Activated CD4-positive, alpha-beta T cell treated with anti-CD3 and anti-CD28 coated beads, Interleukin-2, amount 50 U/mL, for 48 hours (primary cell): ENCODE results near the gene EPC1.
A peak's percentile ranks its signal among the peaks of the same experiment; 100 is the strongest.

Experiments
- DNase-seq, 2 experiments: peaks; one replicate each; pipeline ENCODE4 v3.0.0-alpha.2; 2020

Gene EPC1

GRCh38 chr10:32333849-32334248, 13.1 kb downstream of the EPC1 start:
- DNase-seq: no peak

DNA sequence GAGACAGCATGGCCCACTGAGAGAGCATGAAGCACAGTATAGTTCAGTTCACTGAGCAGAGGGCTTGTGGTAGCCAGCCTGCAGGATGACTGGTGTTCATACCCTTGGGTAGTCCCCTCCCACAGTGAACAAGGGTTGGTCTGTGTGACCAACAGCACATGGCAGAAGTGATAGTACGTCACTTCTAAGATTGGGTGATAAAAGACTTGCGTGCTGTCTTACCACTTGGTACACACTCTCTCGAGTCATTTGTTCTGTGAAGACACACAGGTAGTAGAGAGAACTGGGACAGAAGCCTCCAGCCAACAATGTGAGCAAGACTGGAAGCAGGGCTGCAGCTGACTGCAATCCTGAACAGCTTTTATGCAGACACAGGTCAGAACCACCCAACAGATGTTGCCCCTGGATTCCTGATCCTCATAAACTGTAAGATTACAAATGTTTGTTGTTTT, 14.6 kb downstream of the EPC1 start:
- DNase-seq: peak; percentile 76 to 82

GRCh38 chr10:32331606-32332005, 15.4 kb downstream of the EPC1 start:
- DNase-seq: no peak

DNA sequence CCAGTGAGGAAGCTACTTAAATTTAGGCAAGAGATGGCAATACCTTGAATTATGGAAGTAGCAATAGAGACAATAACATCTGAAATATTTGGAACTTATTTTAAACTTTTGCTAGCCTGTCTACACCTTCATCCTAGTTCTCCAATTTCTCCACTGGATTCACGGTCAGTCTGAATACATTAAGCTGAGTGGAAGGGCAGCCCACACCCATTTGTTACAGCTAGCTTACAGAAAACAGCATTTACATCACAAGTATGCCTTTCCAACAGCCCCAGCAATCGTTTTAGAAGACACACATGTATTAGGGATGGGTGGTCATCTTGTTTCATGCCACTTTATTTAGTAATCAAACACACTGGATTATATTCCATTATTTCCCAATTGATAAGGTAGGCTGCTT, 16.7 kb downstream of the EPC1 start:
- DNase-seq: no peak

GRCh38 chr10:32329061-32329460, 17.9 kb downstream of the EPC1 start:
- DNase-seq: no peak

DNA sequence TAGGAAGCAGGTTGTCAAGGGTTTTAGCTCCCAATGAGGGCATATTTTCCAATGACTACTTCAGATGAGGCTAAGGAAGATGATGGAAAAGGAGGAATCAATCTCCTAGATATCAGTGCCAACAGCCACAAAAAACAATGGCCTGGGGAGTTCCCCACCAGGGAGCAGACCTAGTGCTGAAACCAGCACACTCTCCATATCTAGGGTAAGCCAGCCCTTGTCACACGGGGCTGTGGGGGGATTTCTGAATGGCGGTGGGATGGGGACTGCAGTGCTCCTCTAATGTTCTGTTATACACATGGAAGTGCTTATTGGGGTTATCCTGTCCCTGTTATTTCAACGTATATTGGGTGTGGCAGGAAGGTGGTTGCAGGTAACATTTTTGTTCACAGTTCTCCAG, 18.5 kb downstream of the EPC1 start:
- no peak for DNase-seq

GRCh38 chr10:32327364-32327691, 19.6 kb downstream of the EPC1 start:
- no peak for DNase-seq

GRCh38 chr10:32326680-32327363, 20.1 kb downstream of the EPC1 start:
- DNase-seq: no peak

GRCh38 chr10:32326119-32326518, 20.8 kb downstream of the EPC1 start:
- DNase-seq: no peak

- DNase-seq: no peak
Observed at GRCh38 chr10:32323051-32323450, 23.9 kb downstream of the EPC1 start.

DNA sequence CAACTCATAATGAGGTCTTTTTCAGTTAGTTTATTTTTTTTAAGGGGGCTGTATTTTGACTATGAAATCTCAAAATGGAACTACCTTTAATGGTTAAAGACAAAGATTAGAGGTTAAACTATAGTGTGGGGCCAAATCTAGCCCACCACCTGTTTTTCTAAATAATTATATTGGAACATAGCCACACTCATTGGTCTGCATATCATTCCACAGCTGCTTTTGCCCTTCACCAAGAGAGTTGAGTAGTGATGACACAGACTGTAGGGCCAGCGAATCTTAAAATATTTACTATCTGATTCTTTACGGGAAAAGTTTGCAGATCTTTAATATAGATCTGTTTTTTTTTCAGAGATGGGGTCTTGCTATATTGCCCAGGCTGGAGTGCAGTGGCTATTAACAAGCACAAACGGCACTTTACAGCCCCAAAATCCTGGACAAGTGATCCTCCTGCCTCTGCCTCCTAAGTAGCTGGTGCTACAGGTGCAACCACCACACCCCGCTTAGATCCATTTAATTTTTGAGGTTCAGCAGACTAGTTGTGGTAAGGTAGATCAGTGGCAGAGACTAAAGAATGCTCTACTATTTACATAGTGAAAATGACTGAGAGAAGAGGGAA, 25.8 kb downstream of the EPC1 start:
- DNase-seq: no peak

GRCh38 chr10:32318476-32318896, 28.5 kb downstream of the EPC1 start:
- peak; percentile 26 to 43 for DNase-seq

GRCh38 chr10:32317795-32318357, 29.1 kb downstream of the EPC1 start:
- DNase-seq: no peak

- no peak for DNase-seq
Observed at GRCh38 chr10:32315424-32315823, 31.5 kb downstream of the EPC1 start.

DNA sequence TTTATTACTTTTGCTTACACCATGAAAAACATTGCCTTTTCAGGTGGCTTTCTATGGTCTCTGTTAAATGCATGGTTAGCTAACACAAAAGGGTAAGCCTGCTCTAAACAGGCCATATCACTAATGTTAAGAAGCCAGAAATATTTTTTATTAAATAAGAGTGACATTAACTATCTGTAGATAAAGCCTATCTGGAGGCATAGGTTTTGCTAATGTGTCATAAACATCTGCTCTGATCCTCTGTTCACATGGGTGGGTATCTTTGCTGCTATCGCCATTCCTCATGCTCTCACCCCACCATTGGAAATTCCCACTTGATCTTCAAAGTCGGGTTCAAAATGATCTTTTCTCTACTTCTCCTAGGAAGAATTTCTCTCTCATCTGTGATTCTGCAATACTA, 32.4 kb downstream of the EPC1 start:
- no peak for DNase-seq

GRCh38 chr10:32308027-32308603, 38.8 kb downstream of the EPC1 start:
- no peak for DNase-seq

DNA sequence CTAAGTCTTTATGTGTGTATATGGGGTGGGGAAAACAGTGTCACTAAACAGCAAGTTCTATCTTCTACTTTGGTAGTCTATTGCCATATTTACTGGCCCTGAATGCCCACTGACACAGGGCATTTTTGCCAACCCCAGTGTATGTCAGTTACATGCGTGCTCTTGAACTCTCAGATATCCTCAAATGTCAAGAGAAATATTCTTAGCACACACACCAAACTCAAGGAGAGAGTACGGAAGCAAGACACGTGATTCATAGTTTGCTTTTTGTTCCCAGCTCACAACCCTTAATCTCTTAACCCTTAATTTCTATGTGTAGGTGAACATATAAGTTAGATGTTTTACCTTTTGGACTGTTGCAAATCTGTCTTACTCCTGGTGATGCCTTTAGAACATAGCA, 39.3 kb downstream of the EPC1 start:
- DNase-seq: no peak

DNA sequence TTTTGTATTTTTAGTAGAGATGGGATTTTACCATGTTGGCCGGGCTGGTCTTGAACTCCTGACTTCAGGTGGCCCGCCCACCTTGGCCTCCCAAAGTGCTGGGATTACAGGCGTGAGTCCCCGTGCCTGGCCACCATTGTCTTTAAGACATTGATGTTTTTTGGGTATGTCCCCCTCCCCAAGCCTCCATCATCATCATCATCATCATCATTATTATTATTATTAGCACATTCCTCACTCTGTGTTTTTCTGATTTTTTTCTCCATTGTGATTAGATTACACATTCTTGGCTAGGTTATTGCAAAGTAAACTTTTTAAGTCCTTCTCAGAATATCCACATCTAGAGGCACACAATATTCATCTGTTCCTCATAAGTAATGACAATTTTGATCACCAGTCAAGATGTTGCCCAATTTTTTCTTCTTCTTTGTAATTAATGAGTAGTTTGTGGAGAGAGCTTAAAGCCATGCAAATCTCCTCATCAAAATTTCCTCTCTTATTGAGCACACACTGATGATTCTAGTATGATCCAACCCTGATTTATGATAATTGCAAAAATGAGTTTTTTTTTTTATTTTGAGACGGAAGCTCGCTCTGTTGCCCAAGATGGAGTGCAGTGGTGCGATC, 47.5 kb downstream of the EPC1 start:
- DNase-seq: no peak

DNA sequence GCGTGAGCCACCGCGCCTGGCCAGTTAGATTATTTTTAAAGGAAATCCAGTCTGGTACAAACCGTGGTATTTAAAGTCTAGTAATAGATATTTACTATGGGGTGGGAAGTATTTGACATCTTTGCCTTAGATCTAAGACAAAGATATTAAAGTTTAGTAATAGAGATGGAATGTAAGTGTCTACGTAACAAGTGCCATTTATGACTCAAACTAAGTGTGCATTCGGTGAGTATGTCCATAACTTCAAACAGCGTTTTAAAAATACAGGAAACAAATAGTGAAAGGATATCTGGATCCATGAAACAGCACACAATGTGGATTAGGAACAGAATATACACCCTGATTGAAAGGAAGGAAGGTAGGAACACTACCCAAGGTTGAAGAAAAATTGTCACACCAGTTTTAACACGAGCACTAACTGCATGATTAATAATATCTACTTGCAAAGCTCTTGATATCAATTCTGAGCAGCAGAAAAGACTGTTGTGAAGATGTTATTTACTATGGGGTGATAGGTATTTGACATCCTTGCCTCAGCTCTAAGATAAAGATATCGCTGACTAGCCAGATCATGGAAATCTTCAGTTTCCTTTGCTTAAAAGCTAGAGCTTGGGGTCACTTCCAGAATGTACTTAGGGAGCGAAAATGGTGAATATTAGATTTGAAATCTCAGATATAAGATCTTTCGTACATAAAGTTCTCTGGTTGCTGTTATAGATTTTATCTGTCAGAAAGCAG, 48.7 kb downstream of the EPC1 start:
- no peak for DNase-seq

DNA sequence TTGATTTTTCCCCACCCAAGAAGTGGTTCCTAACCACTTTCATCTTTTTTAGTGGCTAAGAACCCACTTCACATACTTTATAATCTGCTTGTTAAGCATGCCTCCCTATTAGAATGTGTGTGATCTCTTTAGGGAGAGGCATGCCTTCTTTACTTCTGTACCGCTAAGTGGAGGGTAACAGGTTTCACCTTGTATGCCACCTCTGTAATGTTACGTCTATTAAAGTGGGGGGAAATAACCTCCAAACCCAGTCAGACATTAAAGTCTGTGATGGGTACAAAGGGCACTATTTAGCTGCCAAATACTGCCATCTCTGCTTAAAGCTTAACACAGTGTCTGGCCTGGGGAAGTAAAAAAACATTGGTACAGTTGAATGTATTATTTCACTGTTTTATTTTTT, 51.9 kb downstream of the EPC1 start:
- no peak for DNase-seq

- no peak for DNase-seq
Observed at GRCh38 chr10:32293581-32293980, 53.4 kb downstream of the EPC1 start.

GRCh38 chr10:32279795-32280194, 67.2 kb downstream of the EPC1 start:
- DNase-seq: no peak

DNA sequence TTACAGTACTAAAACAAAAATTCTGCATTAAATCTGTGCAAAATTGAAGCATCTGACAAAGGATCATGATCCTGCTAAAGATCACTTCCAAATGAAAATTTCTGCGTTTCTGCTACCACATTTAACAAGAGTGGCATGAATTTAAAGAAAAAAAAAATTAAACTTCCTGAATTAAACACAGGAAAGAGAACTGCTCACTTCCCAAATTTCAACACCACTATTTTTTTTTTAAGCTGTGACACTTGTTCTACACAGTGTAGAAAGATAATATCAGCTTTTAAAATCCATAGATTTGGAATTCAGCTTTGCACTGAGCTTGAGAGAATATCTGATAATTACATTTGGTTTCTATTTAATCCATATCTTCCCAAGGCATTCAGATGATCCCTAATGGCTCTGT, 73.6 kb downstream of the EPC1 start:
- no peak for DNase-seq
